HG03442 (cell line): Measurements from ENCODE around the gene BTBD2.
"Not testable (repeated sequence)": the region's sequence is repeated elsewhere in the genome, so short reads cannot be mapped to it uniquely, and the experiment has no call there.

Source experiments
- ATAC-seq: cut with Tn5 transposase; IDR thresholded peaks from one replicate; pipeline ENCODE4 v1.9.1; 2021; ENCODE audit warnings: mild to moderate bottlenecking, moderate library complexity; ENCODE audit not compliant: unreplicated experiment

The BTBD2 gene

DNA sequence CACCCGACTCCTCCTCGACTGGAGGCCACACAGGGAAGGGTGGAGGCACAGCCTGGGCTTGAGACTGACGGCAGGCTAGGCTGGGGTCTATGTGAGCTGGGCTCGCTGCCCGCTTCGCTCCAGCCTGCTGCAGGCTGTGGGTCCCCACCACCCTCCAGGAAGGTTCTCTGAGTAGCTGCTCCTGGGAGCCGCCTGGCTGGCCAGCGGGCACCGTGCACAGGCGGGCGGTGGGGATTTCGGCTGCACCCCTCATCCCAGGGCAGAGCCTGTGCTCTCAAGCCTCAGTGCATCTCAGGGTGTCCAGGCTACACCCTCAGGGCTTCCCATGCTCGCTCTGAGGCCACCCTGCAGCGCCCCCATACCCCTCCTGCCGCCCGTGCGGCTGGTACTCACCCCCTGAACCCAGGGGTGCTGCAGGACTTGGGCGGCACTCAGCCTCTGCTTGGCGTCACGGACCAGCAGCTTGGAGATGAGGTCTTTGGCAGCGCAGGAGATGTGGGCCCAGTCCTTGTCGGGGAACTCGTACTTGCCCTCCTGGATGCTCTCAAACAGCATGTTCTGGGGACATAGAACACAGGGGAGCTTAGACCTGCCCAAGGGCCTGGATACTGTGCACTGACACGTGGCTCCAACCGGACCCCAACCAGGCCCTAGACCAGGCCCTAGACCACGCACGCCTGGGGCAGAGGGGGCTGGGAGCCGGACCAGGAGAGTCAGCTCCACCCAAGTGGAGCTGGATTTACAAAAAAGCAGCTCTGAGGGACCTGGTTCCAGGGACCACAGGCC, 25.3 kb upstream of the BTBD2 start:
- no peak for ATAC-seq

- ATAC-seq, result no peak
Measured at GRCh38 chr19:2039959-2040646, 24.6 kb upstream of the BTBD2 start.

- no peak for ATAC-seq
Measured at GRCh38 chr19:2039089-2039958, 23.8 kb upstream of the BTBD2 start.

GRCh38 chr19:2038284-2039088, 23.0 kb upstream of the BTBD2 start:
- no peak for ATAC-seq

- no peak for ATAC-seq
Measured at GRCh38 chr19:2037651-2038255, 22.2 kb upstream of the BTBD2 start.

DNA sequence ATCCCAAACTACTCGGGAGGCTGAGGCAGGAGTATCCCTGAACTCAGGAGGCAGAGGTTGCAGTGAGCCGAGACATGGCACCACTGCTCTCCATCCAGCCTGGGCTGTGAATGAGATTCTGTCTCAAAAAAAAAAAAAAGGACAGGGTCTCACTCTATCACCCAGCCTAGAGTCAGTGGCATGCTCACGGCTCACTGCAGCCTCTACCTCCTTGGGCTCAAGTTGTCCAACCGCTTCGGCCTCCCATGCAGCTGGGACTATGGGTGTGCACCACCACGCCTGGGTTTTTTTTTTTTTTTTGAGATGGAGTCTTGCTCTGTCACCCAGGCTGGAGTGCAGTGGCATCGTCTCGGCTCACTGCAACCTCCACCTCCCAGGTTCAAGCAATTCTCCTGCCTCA, 20.9 kb upstream of the BTBD2 start:
- ATAC-seq, result no peak

DNA sequence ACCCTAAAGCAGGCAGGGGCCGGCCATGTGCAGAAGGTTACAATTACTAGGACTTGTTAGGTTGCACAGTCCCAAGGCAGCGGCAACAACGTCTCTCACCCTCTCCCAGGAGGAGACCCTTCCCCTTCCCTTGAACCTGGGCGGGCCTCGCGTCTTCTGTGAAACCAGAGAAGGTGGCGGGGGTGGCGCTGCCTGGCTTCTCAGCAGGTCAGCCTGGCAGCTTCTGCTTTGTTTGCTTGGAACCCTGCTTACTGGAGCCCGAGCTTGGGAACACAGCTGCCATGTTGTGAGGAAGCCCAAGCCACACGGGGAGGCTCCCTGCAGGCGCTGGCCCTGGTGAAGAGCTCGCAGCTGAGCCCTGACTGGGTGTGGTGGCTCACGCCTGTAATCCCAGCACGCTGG, 20.1 kb upstream of the BTBD2 start:
- ATAC-seq, result no peak

DNA sequence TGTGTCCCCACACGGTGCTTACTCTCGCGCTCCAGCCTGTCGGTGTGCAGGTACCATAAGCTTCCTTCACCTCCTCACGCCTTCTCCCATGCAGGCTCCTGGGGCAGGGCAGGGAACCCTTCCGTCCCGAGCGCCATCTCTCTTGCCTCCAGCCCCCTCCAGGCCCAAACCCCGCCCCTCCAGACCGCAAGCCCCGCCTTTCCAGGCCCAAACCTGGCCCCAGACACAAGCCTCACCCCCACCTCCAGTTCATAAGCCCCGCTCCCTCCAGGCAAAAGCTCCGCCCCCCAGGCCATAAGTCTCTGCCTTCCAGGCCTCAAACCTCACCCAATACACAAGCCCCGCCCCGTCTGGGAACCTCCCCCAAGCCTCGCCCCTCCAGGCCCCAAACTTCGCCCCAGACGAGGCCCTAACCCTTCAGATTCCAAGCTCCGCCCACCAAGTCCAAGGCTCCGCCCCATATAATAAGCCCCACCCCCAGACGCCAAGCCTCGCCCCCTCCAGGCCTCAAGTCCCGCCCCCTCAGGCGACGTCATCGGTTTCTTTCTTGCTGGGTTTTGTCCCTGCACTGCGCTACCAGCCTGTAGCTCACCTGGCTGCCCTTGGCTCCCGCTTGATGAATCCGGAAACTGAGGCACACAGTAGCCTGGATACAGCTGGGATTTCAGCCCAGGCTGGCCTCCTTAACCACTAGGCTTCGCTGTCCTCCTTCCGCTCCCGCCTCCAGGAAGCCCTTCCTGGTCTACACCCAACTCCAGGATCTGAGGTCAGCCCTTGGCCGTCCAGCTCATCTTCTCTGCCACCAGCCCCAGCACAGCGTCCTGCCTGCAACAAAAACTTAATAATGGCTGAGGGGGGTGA, 19.4 kb upstream of the BTBD2 start:
- ATAC-seq, result no peak

- not testable (repeated sequence) for ATAC-seq
Measured at GRCh38 chr19:2034253-2034652, 18.7 kb upstream of the BTBD2 start.

- no peak for ATAC-seq
Measured at GRCh38 chr19:2033825-2034159, 18.3 kb upstream of the BTBD2 start.

DNA sequence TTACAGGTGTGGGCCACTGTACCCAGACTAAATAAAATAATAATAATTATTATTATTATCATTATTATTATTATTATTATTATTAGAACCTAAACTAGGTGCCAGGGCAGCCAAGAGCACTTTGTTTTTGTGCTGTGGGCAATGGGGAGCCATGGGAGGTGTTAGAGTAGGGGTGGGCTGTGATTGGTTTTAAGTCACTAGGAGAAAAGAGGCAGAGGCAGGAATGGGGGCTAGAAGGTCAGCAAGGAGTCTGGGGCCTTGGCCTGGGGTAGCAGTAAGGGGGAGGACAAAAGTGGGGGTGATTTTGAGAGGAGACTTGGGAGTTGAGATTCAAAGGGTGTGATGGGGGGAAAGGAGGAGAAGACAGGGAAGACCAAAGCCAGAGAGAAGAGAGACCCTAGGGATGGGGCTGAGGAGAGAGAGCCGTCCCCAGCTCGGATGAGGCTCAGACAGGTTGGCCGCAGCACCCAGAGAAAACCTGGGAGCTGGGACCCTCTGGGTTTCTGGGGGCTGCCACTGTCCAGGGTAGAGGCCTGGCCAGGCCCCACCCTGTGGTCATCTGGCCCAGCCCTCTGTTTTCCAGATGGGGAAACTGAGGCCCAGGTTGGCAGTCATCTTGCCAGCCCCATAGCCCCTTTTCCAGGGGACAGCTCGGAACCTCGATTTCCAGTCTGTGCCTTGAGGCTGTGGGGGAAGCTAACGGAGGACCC, 17.8 kb upstream of the BTBD2 start:
- no peak for ATAC-seq

GRCh38 chr19:2032296-2032941, 16.9 kb upstream of the BTBD2 start:
- ATAC-seq, result no peak

GRCh38 chr19:2027361-2027760, 11.8 kb upstream of the BTBD2 start:
- ATAC-seq, result no peak

- no peak for ATAC-seq
Measured at GRCh38 chr19:2026770-2027169, 11.3 kb upstream of the BTBD2 start.

- ATAC-seq, result no peak
Measured at GRCh38 chr19:2022289-2022688, 6.8 kb upstream of the BTBD2 start.

DNA sequence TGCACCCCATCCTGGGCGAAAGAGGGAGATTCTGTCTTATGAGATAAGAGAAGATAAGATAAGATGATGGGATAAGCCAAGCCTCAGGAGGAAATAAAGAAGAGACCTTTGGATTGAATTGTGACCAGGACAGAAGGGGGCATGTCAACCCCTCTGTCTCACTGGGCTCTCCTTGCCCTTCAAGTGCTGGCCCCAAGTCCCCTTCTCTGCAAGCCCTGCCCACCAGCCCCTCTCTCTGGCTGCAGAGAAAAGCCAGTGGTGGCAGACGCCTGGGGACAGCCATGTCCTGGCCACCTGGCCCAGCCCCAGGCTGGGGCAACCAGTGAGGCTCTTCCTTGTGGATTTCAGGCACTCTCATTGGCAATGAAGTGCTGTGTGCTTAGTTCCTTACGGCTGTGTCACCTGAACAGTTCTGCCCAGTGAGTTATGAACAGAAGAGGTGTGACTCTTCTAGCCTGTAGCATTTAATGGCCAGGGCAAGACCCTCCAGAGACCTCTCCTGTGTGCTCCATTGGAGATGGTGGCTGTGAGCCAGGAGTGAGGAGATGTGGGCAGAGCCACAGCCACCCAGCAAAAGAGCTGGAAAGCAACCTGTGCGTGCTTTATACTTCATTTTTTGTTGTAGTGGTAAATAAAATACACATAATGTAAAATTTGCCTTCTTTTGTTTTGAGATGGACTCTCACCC, 6.1 kb upstream of the BTBD2 start:
- no peak for ATAC-seq

- no peak for ATAC-seq
Measured at GRCh38 chr19:2018752-2019151, 3.2 kb upstream of the BTBD2 start.
